SK-N-SH treated with all-trans-retinoic acid at 6 μM for 48 hours (cell line): ENCODE measurements around the gene ITIH2.

Source experiments
- ARNTL ChIP-seq: fragments of 450-650 bp; formaldehyde crosslinking; IDR thresholded peaks from 2 replicates; pipeline ENCODE4 v1.5.0; 2020; ENCODE audit warnings: low read depth, mild to moderate bottlenecking, moderate library complexity, borderline replicate concordance
- CSDC2 ChIP-seq: fragments of 250-450 bp; sonication (Bioruptor Pico); IDR thresholded peaks from 2 replicates; pipeline ENCODE4 v1.5.0; 2020; ENCODE audit warnings: mild to moderate bottlenecking, moderate library complexity
- GLIS3 ChIP-seq: fragments of 250-450 bp; sonication (Bioruptor Pico); IDR thresholded peaks from 2 replicates; pipeline ENCODE4 v1.5.0; 2020; ENCODE audit warnings: mild to moderate bottlenecking, moderate library complexity
- OSR1 ChIP-seq: fragments of 250-450 bp; sonication (Bioruptor Pico); IDR thresholded peaks from 2 replicates; pipeline ENCODE4 v1.8.0; 2022; ENCODE audit warnings: moderate library complexity, mild to moderate bottlenecking, inconsistent platforms
- RARB ChIP-seq: fragments of 250-450 bp; sonication (Bioruptor Pico); IDR thresholded peaks from 2 replicates; pipeline ENCODE4 v1.8.0; 2021; ENCODE audit warnings: mild to moderate bottlenecking, moderate library complexity
- SNAI2 ChIP-seq: fragments of 250-450 bp; sonication (Bioruptor Pico); IDR thresholded peaks from 2 replicates; pipeline ENCODE4 v1.5.0; 2020; ENCODE audit warnings: mild to moderate bottlenecking, moderate library complexity
- TCF4 ChIP-seq: fragments of 250-450 bp; sonication (Bioruptor Pico); IDR thresholded peaks from 2 replicates; pipeline ENCODE4 v1.8.0; 2021; ENCODE audit warnings: mild to moderate bottlenecking, moderate library complexity, borderline replicate concordance
- ZFP3 ChIP-seq: fragments of 250-450 bp; sonication (Bioruptor Pico); IDR thresholded peaks from 2 replicates; pipeline ENCODE4 v1.5.0; 2020; ENCODE audit warnings: mild to moderate bottlenecking, moderate library complexity
- ZFP30 ChIP-seq: fragments of 450-650 bp; formaldehyde crosslinking; IDR thresholded peaks from 2 replicates; pipeline ENCODE4 v1.5.0; 2022; ENCODE audit warnings: mild to moderate bottlenecking, moderate library complexity
- TF ChIP-seq, protein P1 (sequence below): fragments of 250-450 bp; sonication (Bioruptor Pico); IDR thresholded peaks from 2 replicates; pipeline ENCODE4 v1.8.0; 2020; ENCODE audit warnings: mild to moderate bottlenecking, moderate library complexity, borderline replicate concordance
- TF ChIP-seq, protein P2 (sequence below): fragments of 250-450 bp; sonication (Bioruptor Pico); IDR thresholded peaks from 2 replicates; pipeline ENCODE4 v1.5.1; 2020; ENCODE audit warnings: low read depth, mild to moderate bottlenecking, moderate library complexity
- TF ChIP-seq, protein P3 (sequence below): fragments of 250-450 bp; sonication (Bioruptor Pico); IDR thresholded peaks from 2 replicates; pipeline ENCODE4 v1.8.0; 2021; ENCODE audit warnings: low read depth, mild to moderate bottlenecking, moderate library complexity, borderline replicate concordance
- TF ChIP-seq, protein P4 (sequence below): fragments of 250-450 bp; sonication (Bioruptor Pico); IDR thresholded peaks from 2 replicates; pipeline ENCODE4 v1.5.0; 2020; ENCODE audit warnings: mild to moderate bottlenecking, moderate library complexity

DNA sequence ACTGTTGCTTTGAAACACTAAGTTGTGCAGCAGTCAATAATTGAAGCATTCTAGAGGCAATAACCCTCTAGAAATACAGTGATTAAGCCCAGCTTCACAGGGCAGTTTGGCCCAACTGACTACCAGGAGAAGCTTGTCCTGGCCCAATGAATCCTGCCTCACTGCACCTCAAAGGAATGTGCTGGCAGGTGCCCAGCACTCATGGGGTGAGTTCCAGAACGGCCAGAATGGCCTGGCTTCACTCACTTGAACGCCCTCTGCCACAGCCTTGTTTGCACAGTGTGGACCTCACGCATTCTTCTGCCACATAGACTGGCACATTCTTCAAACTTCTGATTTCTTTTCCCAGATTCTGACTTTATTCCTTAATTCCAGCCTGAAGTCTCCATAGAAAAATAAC lies 6.6 kb upstream of the ITIH2 start:
- TF ChIP-seq, protein P1, sequence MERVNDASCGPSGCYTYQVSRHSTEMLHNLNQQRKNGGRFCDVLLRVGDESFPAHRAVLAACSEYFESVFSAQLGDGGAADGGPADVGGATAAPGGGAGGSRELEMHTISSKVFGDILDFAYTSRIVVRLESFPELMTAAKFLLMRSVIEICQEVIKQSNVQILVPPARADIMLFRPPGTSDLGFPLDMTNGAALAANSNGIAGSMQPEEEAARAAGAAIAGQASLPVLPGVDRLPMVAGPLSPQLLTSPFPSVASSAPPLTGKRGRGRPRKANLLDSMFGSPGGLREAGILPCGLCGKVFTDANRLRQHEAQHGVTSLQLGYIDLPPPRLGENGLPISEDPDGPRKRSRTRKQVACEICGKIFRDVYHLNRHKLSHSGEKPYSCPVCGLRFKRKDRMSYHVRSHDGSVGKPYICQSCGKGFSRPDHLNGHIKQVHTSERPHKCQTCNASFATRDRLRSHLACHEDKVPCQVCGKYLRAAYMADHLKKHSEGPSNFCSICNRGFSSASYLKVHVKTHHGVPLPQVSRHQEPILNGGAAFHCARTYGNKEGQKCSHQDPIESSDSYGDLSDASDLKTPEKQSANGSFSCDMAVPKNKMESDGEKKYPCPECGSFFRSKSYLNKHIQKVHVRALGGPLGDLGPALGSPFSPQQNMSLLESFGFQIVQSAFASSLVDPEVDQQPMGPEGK (CRISPR knock-in tag): no peak
- no peak for TF ChIP-seq RARB (CRISPR knock-in tag)
- TF ChIP-seq, protein P2, sequence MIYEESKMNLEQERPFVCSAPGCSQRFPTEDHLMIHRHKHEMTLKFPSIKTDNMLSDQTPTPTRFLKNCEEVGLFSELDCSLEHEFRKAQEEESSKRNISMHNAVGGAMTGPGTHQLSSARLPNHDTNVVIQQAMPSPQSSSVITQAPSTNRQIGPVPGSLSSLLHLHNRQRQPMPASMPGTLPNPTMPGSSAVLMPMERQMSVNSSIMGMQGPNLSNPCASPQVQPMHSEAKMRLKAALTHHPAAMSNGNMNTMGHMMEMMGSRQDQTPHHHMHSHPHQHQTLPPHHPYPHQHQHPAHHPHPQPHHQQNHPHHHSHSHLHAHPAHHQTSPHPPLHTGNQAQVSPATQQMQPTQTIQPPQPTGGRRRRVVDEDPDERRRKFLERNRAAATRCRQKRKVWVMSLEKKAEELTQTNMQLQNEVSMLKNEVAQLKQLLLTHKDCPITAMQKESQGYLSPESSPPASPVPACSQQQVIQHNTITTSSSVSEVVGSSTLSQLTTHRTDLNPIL (CRISPR knock-in tag): no peak
- TF ChIP-seq SNAI2: no peak
- TF ChIP-seq GLIS3 (CRISPR knock-in tag): no peak
- no peak for TF ChIP-seq CSDC2 (CRISPR knock-in tag)
- TF ChIP-seq ZFP3 (CRISPR knock-in tag): no peak
- TF ChIP-seq TCF4: no peak
- TF ChIP-seq, protein P3, sequence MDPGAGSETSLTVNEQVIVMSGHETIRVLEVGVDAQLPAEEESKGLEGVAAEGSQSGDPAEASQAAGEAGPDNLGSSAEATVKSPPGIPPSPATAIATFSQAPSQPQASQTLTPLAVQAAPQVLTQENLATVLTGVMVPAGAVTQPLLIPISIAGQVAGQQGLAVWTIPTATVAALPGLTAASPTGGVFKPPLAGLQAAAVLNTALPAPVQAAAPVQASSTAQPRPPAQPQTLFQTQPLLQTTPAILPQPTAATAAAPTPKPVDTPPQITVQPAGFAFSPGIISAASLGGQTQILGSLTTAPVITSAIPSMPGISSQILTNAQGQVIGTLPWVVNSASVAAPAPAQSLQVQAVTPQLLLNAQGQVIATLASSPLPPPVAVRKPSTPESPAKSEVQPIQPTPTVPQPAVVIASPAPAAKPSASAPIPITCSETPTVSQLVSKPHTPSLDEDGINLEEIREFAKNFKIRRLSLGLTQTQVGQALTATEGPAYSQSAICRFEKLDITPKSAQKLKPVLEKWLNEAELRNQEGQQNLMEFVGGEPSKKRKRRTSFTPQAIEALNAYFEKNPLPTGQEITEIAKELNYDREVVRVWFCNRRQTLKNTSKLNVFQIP (CRISPR knock-in tag): no peak
- no peak for TF ChIP-seq OSR1 (CRISPR knock-in tag)
- no peak for TF ChIP-seq ARNTL (CRISPR knock-in tag)
- TF ChIP-seq, protein P4, sequence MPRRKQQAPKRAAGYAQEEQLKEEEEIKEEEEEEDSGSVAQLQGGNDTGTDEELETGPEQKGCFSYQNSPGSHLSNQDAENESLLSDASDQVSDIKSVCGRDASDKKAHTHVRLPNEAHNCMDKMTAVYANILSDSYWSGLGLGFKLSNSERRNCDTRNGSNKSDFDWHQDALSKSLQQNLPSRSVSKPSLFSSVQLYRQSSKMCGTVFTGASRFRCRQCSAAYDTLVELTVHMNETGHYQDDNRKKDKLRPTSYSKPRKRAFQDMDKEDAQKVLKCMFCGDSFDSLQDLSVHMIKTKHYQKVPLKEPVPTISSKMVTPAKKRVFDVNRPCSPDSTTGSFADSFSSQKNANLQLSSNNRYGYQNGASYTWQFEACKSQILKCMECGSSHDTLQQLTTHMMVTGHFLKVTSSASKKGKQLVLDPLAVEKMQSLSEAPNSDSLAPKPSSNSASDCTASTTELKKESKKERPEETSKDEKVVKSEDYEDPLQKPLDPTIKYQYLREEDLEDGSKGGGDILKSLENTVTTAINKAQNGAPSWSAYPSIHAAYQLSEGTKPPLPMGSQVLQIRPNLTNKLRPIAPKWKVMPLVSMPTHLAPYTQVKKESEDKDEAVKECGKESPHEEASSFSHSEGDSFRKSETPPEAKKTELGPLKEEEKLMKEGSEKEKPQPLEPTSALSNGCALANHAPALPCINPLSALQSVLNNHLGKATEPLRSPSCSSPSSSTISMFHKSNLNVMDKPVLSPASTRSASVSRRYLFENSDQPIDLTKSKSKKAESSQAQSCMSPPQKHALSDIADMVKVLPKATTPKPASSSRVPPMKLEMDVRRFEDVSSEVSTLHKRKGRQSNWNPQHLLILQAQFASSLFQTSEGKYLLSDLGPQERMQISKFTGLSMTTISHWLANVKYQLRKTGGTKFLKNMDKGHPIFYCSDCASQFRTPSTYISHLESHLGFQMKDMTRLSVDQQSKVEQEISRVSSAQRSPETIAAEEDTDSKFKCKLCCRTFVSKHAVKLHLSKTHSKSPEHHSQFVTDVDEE (CRISPR knock-in tag): no peak
- no peak for TF ChIP-seq ZFP30 (CRISPR knock-in tag)
